ENCODE results near the gene PPP2R2C.

DNA sequence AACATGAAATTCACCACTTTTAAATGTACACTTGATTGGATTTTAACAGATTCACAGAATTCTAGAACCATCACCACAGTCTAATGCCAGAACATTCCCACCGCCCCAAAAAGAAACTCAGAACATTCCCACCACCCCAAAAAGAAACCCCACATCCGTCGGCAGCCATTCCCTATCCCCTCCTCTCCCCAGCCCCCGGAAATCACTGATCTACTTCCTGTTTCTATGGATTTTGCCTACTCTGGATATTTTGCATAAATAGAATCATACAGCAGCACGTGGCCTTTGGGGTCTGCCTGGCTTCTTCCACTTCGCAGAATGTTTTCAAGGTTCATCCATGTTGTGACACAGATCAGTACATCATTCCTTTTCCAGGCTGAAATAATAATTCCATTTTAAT lies 79.3 kb downstream of the PPP2R2C start:
- TF ChIP-seq, protein P1, sequence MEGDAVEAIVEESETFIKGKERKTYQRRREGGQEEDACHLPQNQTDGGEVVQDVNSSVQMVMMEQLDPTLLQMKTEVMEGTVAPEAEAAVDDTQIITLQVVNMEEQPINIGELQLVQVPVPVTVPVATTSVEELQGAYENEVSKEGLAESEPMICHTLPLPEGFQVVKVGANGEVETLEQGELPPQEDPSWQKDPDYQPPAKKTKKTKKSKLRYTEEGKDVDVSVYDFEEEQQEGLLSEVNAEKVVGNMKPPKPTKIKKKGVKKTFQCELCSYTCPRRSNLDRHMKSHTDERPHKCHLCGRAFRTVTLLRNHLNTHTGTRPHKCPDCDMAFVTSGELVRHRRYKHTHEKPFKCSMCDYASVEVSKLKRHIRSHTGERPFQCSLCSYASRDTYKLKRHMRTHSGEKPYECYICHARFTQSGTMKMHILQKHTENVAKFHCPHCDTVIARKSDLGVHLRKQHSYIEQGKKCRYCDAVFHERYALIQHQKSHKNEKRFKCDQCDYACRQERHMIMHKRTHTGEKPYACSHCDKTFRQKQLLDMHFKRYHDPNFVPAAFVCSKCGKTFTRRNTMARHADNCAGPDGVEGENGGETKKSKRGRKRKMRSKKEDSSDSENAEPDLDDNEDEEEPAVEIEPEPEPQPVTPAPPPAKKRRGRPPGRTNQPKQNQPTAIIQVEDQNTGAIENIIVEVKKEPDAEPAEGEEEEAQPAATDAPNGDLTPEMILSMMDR (conservative IDR thresholded peaks at IDR 0.05; ENCODE audit: low read depth, low read length) = no peak
- TF ChIP-seq EZH2 (IDR thresholded peaks at IDR 0.05; ENCODE audit: low read length, unreplicated experiment) = no peak

Measured in PC-3 (cell line).